GM12878 (cell line): ENCODE data around the gene CFAP54. TPM values are rescaled to one million over a fixed set of nuclear protein-coding genes. Genes with fewer than 3 reads are reported as not detected.

ENCODE experiments used
- ATAC-seq: fragments of 200-7000 bp; cut with Tn5 transposase; 3 replicates; pipeline ENCODE4 v1.9.1; 2020; ENCODE audit warnings: mild to moderate bottlenecking, moderate library complexity
- BruUV-seq: library from RNA; stranded (reverse); fragments of 400-500 nt; replicated peaks from 2 replicates; lab custom pipeline; 2021; lab: Mats Ljungman, UMichigan
- CTCF ChIA-PET: fragments of 300-600 bp; sonication (Branson Sonifier 250); formaldehyde crosslinking; extraction: SDS; loops from one replicate; lab custom pipeline; 2021; ENCODE audit warnings: inconsistent platforms; lab: Yijun Ruan, JAX
- POLR2A ChIA-PET: fragments of 350-600 bp; formaldehyde crosslinking; extraction: SDS; loops from one replicate; lab custom pipeline; 2021; ENCODE audit warnings: inconsistent platforms; lab: Charles Lee
- RAD21 ChIA-PET: fragments of 300-600 bp; sonication (Branson Sonifier 250); formaldehyde crosslinking; loops from one replicate; lab custom pipeline; 2023; ENCODE audit warnings: antibody characterized with exemption; ENCODE audit not compliant: unreplicated experiment; lab: Charles Lee
- SMC1A ChIA-PET: fragments of 300-600 bp; sonication (Branson Sonifier 250); formaldehyde crosslinking; loops from one replicate; lab custom pipeline; 2023; ENCODE audit not compliant: unreplicated experiment, uncharacterized antibody; lab: Charles Lee
- DNase-seq: peaks from one replicate; pipeline ENCODE4 v3.0.0-alpha.2; 2011; ENCODE audit warnings: low read depth, low spot score
- FAIRE-seq: peaks from 3 replicates; lab custom pipeline; 2011; peaks lifted over from hg19 to GRCh38; lab: Jason Lieb, UNC
- H2AFZ ChIP-seq: 2 replicates; pipeline ENCODE4 v1.6.0; 2011; ENCODE audit warnings: low read depth, low read length, control low read depth; ENCODE audit not compliant: control insufficient read depth
- H3K27ac ChIP-seq: 2 replicates; pipeline ENCODE4 v1.5.1; 2011; ENCODE audit warnings: control low read depth; ENCODE audit not compliant: control insufficient read depth, insufficient read depth
- H3K27me3 ChIP-seq, 2 experiments: replicated peaks in 1 of 2; 2 replicates each; pipeline versions ENCODE4 v1.6.0 to v1.6.1; 2011; ENCODE audit warnings: low read length in 1 of 2; ENCODE audit not compliant: control insufficient read depth in 2 of 2, insufficient read depth in 2 of 2
- H3K36me3 ChIP-seq, 2 experiments: 2 replicates each; pipeline ENCODE4 v1.5.1; 2011; ENCODE audit warnings: low read length in 1 of 2; ENCODE audit not compliant: control insufficient read depth in 2 of 2, insufficient read depth in 2 of 2
- H3K4me1 ChIP-seq: 2 replicates; pipeline ENCODE4 v1.6.1; 2011; ENCODE audit warnings: mild to moderate bottlenecking, low read length, moderate library complexity, mixed read lengths; ENCODE audit not compliant: control insufficient read depth, insufficient read depth
- H3K4me2 ChIP-seq: 2 replicates; pipeline ENCODE4 v1.6.0; 2011; ENCODE audit warnings: control low read depth; ENCODE audit not compliant: control insufficient read depth, insufficient read depth
- H3K4me3 ChIP-seq: fragments of 200-600 bp; sonication (generic); 2 replicates; pipeline ENCODE4 v1.5.1; 2016
- H3K79me2 ChIP-seq: 2 replicates; pipeline ENCODE4 v1.6.0; 2011; ENCODE audit warnings: low read length; ENCODE audit not compliant: control insufficient read depth, insufficient read depth
- H3K9ac ChIP-seq: 2 replicates; pipeline ENCODE4 v1.8.0; 2011; ENCODE audit warnings: low read length, control low read depth, mixed read lengths; ENCODE audit not compliant: control insufficient read depth, insufficient read depth
- H3K9me3 ChIP-seq: replicated peaks from 3 replicates; pipeline ENCODE4 v1.5.1; 2011; ENCODE audit warnings: mild to moderate bottlenecking, low read length; ENCODE audit not compliant: control insufficient read depth, insufficient read depth
- H4K20me1 ChIP-seq: 2 replicates; pipeline ENCODE4 v1.6.0; 2011; ENCODE audit not compliant: control insufficient read depth, insufficient read depth
- ATF3 ChIP-seq: IDR thresholded peaks from 2 replicates; pipeline ENCODE4 v1.6.1; 2011; ENCODE audit warnings: low read depth, mild to moderate bottlenecking, low read length, moderate library complexity, borderline replicate concordance; ENCODE audit errors: extremely low read depth
- BHLHE40 ChIP-seq, 2 experiments: fragments of 450-650 bp in 1 of 2; IDR thresholded peaks; 2 replicates each; pipeline ENCODE4 v1.6.1; 2011 to 2017; ENCODE audit warnings: low read depth in 2 of 2, borderline replicate concordance in 1 of 2, improper control_type of control experiment in 1 of 2, low read length in 1 of 2, mild to moderate bottlenecking in 1 of 2
- CREB1 ChIP-seq: IDR thresholded peaks from 2 replicates; pipeline ENCODE4 v1.6.1; 2012; ENCODE audit warnings: low read depth, mild to moderate bottlenecking, inconsistent platforms
- EGR1 ChIP-seq, 2 experiments: IDR thresholded peaks; 1 replicate in 1 of 2; 2 replicates in 1 of 2; pipeline ENCODE4 v1.6.1; 2011 to 2012; ENCODE audit warnings: low read depth in 2 of 2, low read length in 2 of 2, borderline replicate concordance in 1 of 2, mild to moderate bottlenecking in 1 of 2, moderate library complexity in 1 of 2
- EP300 ChIP-seq, 2 experiments: fragments of 150-350 bp in 1 of 2; IDR thresholded peaks; 2 replicates each; pipeline ENCODE4 v1.6.1; 2011 to 2012; ENCODE audit warnings: low read depth in 2 of 2, low read length in 2 of 2, borderline replicate concordance in 1 of 2, improper control_type of control experiment in 1 of 2, inconsistent platforms in 1 of 2; ENCODE audit not compliant: control insufficient read depth in 1 of 2
- MYB ChIP-seq: fragments of 150-350 bp; IDR thresholded peaks from 2 replicates; pipeline ENCODE4 v1.6.1; 2014; ENCODE audit warnings: mild to moderate bottlenecking, low read depth, low read length, borderline replicate concordance
- POU2F2 ChIP-seq: IDR thresholded peaks from 3 replicates; pipeline ENCODE4 v1.6.1; 2011; ENCODE audit warnings: low read depth, mild to moderate bottlenecking, low read length, borderline replicate concordance
- RAD51 ChIP-seq: fragments of 450-650 bp; IDR thresholded peaks from 2 replicates; pipeline ENCODE4 v1.6.1; 2016; ENCODE audit warnings: moderate library complexity, mild to moderate bottlenecking, inconsistent platforms
- RBBP5 ChIP-seq: fragments of 200-600 bp; sonication (generic); conservative IDR thresholded peaks from 2 replicates; pipeline ENCODE4 v1.6.1; 2016
- SIN3A ChIP-seq: IDR thresholded peaks from 2 replicates; pipeline ENCODE4 v1.6.1; 2012; ENCODE audit warnings: low read depth, low read length, improper control_type of control experiment
- SMAD5 ChIP-seq: IDR thresholded peaks from 2 replicates; pipeline ENCODE4 v1.6.1; 2016; ENCODE audit warnings: antibody characterized with exemption, low read depth
- WRNIP1 ChIP-seq: IDR thresholded peaks from 2 replicates; pipeline ENCODE4 v1.6.1; 2011; ENCODE audit warnings: low read depth, low read length, improper control_type of control experiment, borderline replicate concordance
- in situ Hi-C: fragments of 300-500 bp; cut with MboI; formaldehyde crosslinking; loops from 9 replicates; pipeline ENCODE4 v1.14.3; 2018; ENCODE audit warnings: mixed read lengths
- intact Hi-C: fragments of 100-400 bp; cut with micrococcal nuclease; formaldehyde crosslinking; loops from one replicate; pipeline ENCODE4 v1.14.2; 2022; ENCODE audit not compliant: unreplicated experiment
- polyA plus RNA-seq, 11 experiments: library from polyadenylated mRNA; depleted of rRNA in 4 of 11; unstranded in 6 of 11; stranded (reverse) in 5 of 11; fragments of >200 nt; fragmentation: Nextera tagmentation in 4 of 11; fragmentation: Illumina TruSeq in 1 of 11; extraction: Ambion mirVana in 4 of 11; extraction: Trizol in 1 of 11; gene quantifications; 1 replicate in 1 of 11; 2 replicates in 10 of 11; pipeline versions ENCODE4 v1.2.1 to v1.2.3, GENCODE V29; 2011 to 2016; ENCODE audit warnings: inconsistent platforms in 2 of 11, missing spikeins in 2 of 11, low read depth in 1 of 11
- total RNA-seq, 4 experiments: library from RNA; depleted of rRNA in 3 of 4; stranded (reverse); fragments of >200 nt in 3 of 4; fragmentation: Illumina TruSeq in 1 of 4; extraction: Trizol in 1 of 4; gene quantifications; 2 replicates each; pipeline versions ENCODE4 v1.2.1 to v1.2.3, GENCODE V29; 2013 to 2021
- TF ChIP-seq, protein P1 (sequence below), 3 experiments: IDR thresholded peaks in 2 of 3; conservative IDR thresholded peaks in 1 of 3; 2 replicates each; pipeline ENCODE4 v1.5.1; 2011; ENCODE audit warnings: low read depth in 3 of 3, low read length in 3 of 3, mild to moderate bottlenecking in 3 of 3, control low read depth in 2 of 3, moderate library complexity in 2 of 3, inconsistent platforms in 1 of 3, mixed read lengths in 1 of 3; ENCODE audit not compliant: control insufficient read depth in 2 of 3, insufficient read depth in 1 of 3; ENCODE audit errors: extremely low read depth in 1 of 3

The CFAP54 gene
- total and polyA plus RNA-seq, 10 of the 15 experiments (the other 5 are each of a cell fraction or from before 2014, with no cell fraction given): 0.19 to 1.5 (median 0.56) TPM

DNA sequence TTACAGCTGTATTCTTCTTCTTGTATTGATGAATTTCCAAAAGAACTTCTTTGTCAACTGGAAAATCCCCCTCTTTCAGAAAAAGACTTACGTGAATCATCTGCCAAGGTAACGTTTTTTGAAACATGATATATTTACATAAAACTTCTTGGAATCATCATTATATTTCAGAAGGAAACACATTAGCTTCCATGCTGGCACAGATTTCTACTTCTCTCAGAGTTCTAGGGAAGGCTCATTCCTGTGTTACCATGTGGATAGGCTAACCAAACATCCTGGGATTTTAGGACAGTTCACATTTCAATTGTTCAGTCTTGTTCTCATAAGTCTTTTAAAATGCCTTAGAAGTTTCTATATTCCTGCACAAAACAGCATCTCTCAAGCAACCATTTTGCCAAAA is 297.4 kb downstream of the CFAP54 start (continued):
- TF ChIP-seq BHLHE40 (IDR thresholded peaks at IDR 0.05; ENCODE audit: borderline replicate concordance in 1 of 2, low read depth in 2 of 2, low read length in 1 of 2) (no peak), POU2F2 (no peak), ATF3 (no peak), WRNIP1 (no peak), RAD51 (no peak)

GRCh38 chr12:96803969-96804368 is 314.6 kb downstream of the CFAP54 start:
- TF ChIP-seq RBBP5: no peak
- no peak for TF ChIP-seq MYB
- TF ChIP-seq SIN3A: no peak
- TF ChIP-seq EP300 (IDR thresholded peaks at IDR 0.05; ENCODE audit: borderline replicate concordance in 1 of 2, control insufficient read depth in 1 of 2, low read depth in 2 of 2, low read length in 2 of 2): no peak
- no peak for TF ChIP-seq CREB1
- TF ChIP-seq, protein P1, sequence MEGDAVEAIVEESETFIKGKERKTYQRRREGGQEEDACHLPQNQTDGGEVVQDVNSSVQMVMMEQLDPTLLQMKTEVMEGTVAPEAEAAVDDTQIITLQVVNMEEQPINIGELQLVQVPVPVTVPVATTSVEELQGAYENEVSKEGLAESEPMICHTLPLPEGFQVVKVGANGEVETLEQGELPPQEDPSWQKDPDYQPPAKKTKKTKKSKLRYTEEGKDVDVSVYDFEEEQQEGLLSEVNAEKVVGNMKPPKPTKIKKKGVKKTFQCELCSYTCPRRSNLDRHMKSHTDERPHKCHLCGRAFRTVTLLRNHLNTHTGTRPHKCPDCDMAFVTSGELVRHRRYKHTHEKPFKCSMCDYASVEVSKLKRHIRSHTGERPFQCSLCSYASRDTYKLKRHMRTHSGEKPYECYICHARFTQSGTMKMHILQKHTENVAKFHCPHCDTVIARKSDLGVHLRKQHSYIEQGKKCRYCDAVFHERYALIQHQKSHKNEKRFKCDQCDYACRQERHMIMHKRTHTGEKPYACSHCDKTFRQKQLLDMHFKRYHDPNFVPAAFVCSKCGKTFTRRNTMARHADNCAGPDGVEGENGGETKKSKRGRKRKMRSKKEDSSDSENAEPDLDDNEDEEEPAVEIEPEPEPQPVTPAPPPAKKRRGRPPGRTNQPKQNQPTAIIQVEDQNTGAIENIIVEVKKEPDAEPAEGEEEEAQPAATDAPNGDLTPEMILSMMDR (IDR thresholded peaks at IDR 0.05 in 2 of 3, conservative IDR thresholded peaks at IDR 0.05 in 1 of 3; ENCODE audit: control insufficient read depth in 2 of 3, extremely low read depth in 1 of 3, insufficient read depth in 1 of 3, low read depth in 3 of 3, low read length in 3 of 3): no peak
- no peak for TF ChIP-seq SMAD5
- no peak for TF ChIP-seq EGR1 (IDR thresholded peaks at IDR 0.05; ENCODE audit: borderline replicate concordance in 1 of 2, low read depth in 2 of 2, low read length in 2 of 2)
- intact Hi-C loops (no loop called here), in situ Hi-C loops (no loop called here)
- Histone ChIP-seq H3K27ac (no peak overlapping the region), H3K36me3 (no peaks in the 10 kb centered on the region), H3K9me3 (peaks cover 2% of the 10 kb centered on the region; the same call in 1 of the 3 replicates), H4K20me1 (no peaks in the 10 kb centered on the region), H3K4me2 (no peak overlapping the region), H3K4me3 (no peak overlapping the region), H3K9ac (no peak overlapping the region), H3K4me1 (no peaks in the 10 kb centered on the region), H3K27me3 (no peaks in the 10 kb centered on the region; a peak in 1 of 4 replicates), H3K79me2 (no peaks in the 10 kb centered on the region), H2AFZ (no peak overlapping the region)
- ChIA-PET SMC1A (no interaction called here), CTCF (no interaction called here), RAD21 (interaction anchor here (1.8 kb wide), 1 partner anchor 17 kb away, joined by 3 read pairs; no protein-coding TSS in a partner anchor), POLR2A (no interaction called here)
- DNase-seq (no peak), FAIRE-seq (no peak), ATAC-seq (no peak)
- no TSS peak for BruUV-seq
